K562 (cell line): ENCODE data around the gene IDH2. TPM values are rescaled to one million over a fixed set of nuclear protein-coding genes. Genes with fewer than 3 reads are reported as not detected.

ENCODE experiments used
- ATAC-seq: fragments of 200-7000 bp; cut with Tn5 transposase; 3 replicates; pipeline ENCODE4 v1.9.1; 2020; ENCODE audit warnings: moderate library complexity
- BruUV-seq: library from RNA; stranded (reverse); fragments of 400-500 nt; replicated peaks from 2 replicates; lab custom pipeline; 2021; lab: Mats Ljungman, UMichigan
- CTCF ChIA-PET: fragments of 300-600 bp; formaldehyde crosslinking; extraction: SDS; loops from one replicate; lab custom pipeline; 2021; ENCODE audit warnings: low intra/inter-chr PET ratio; lab: Yijun Ruan, JAX
- POLR2A ChIA-PET: fragments of 300-600, 350-650 bp; sonication (Branson Sonifier 250); formaldehyde crosslinking; extraction: SDS; loops from one replicate; lab custom pipeline; 2021; ENCODE audit warnings: antibody characterized with exemption, inconsistent platforms; lab: Yijun Ruan, JAX
- DNase-seq, 4 experiments: peaks; one replicate each; pipeline versions ENCODE4 v3.0.0 to v3.0.0-alpha.2; 2011 to 2018; ENCODE audit warnings: low spot score in 3 of 4, mixed read lengths in 3 of 4; ENCODE audit errors: extremely low read depth in 1 of 4
- FAIRE-seq: peaks from 2 replicates; lab custom pipeline; 2011; peaks lifted over from hg19 to GRCh38; lab: Jason Lieb, UNC
- H2AFZ ChIP-seq: 2 replicates; pipeline ENCODE4 v1.6.0; 2011; ENCODE audit warnings: low read depth, low read length, control low read depth, inconsistent platforms
- H3K27ac ChIP-seq: fragments of 200-600 bp; 3 replicates; pipeline ENCODE4 v1.8.0; 2011; ENCODE audit warnings: low read depth, mild to moderate bottlenecking, control low read depth, inconsistent platforms, low read length, moderate library complexity, mixed read lengths; ENCODE audit errors: extremely low read depth
- H3K27me3 ChIP-seq, 2 experiments: fragments of 300-600 bp in 1 of 2; 2 replicates in 1 of 2; 3 replicates in 1 of 2; pipeline versions ENCODE4 v1.6.0 to v1.8.0; 2011; ENCODE audit warnings: inconsistent platforms in 2 of 2, low read length in 2 of 2, mild to moderate bottlenecking in 1 of 2, mixed read lengths in 1 of 2, moderate library complexity in 1 of 2; ENCODE audit not compliant: control insufficient read depth in 2 of 2, insufficient read depth in 2 of 2
- H3K36me3 ChIP-seq: fragments of 300-600 bp; 3 replicates; pipeline ENCODE4 v1.8.0; 2011; ENCODE audit warnings: mild to moderate bottlenecking, low read length, inconsistent platforms; ENCODE audit not compliant: control insufficient read depth, insufficient read depth
- H3K4me1 ChIP-seq, 2 experiments: fragments of 200-600 bp in 1 of 2; replicated peaks in 1 of 2; 2 replicates in 1 of 2; 3 replicates in 1 of 2; pipeline versions ENCODE4 v1.5.1 to v1.8.0; 2011; ENCODE audit warnings: inconsistent platforms in 2 of 2, low read length in 2 of 2, mild to moderate bottlenecking in 1 of 2, mixed read lengths in 1 of 2, moderate library complexity in 1 of 2; ENCODE audit not compliant: control insufficient read depth in 2 of 2, insufficient read depth in 2 of 2
- H3K4me2 ChIP-seq: 2 replicates; pipeline ENCODE4 v1.6.1; 2011; ENCODE audit warnings: low read length, control low read depth, inconsistent platforms, mixed read lengths; ENCODE audit not compliant: insufficient read depth
- H3K4me3 ChIP-seq: fragments of 200-600 bp; sonication (generic), shearing (Covaris generic); 2 replicates; pipeline ENCODE4 v1.5.1; 2016; ENCODE audit warnings: control low read depth, inconsistent platforms
- H3K79me2 ChIP-seq: fragments of 200-600 bp; 3 replicates; pipeline ENCODE4 v1.8.0; 2011; ENCODE audit warnings: low read length, inconsistent platforms; ENCODE audit not compliant: control insufficient read depth, insufficient read depth
- H3K9ac ChIP-seq, 2 experiments: 2 replicates each; pipeline versions ENCODE4 v1.6.0 to v1.6.1; 2011; ENCODE audit warnings: low read depth in 2 of 2, low read length in 2 of 2, control low read depth in 1 of 2, inconsistent platforms in 1 of 2, mild to moderate bottlenecking in 1 of 2, mixed read lengths in 1 of 2; ENCODE audit not compliant: insufficient read depth in 1 of 2
- H3K9me1 ChIP-seq: one replicate; pipeline ENCODE4 v1.6.0; 2011; ENCODE audit warnings: inconsistent platforms, mild to moderate bottlenecking, low read length, moderate library complexity; ENCODE audit not compliant: control insufficient read depth, insufficient read depth
- H3K9me3 ChIP-seq: replicated peaks from 2 replicates; pipeline ENCODE4 v1.5.1; 2011; ENCODE audit warnings: low read depth, low read length, inconsistent platforms; ENCODE audit not compliant: control insufficient read depth, insufficient read depth
- H4K20me1 ChIP-seq: replicated peaks from 2 replicates; pipeline ENCODE4 v1.6.1; 2011; ENCODE audit warnings: low read length, inconsistent platforms, mixed read lengths; ENCODE audit not compliant: control insufficient read depth, insufficient read depth
- COPS2 ChIP-seq: fragments of 450-650 bp; conservative IDR thresholded peaks from 2 replicates; pipeline ENCODE4 v1.6.1; 2016; ENCODE audit warnings: mild to moderate bottlenecking, moderate library complexity
- CXXC5 ChIP-seq: fragments of 250-450 bp; sonication (Bioruptor Pico); IDR thresholded peaks from 2 replicates; pipeline ENCODE4 v1.8.0; 2022; ENCODE audit warnings: inconsistent platforms, mild to moderate bottlenecking, moderate library complexity
- GABPA ChIP-seq: fragments of 200-800 bp; sonication (Bioruptor generic); conservative IDR thresholded peaks from 2 replicates; pipeline ENCODE4 v1.6.1; 2016; ENCODE audit warnings: low read depth, missing genetic modification characterization, missing compliant biosample characterization
- LARP7 ChIP-seq: fragments of 450-650 bp; IDR thresholded peaks from 2 replicates; pipeline ENCODE4 v1.6.1; 2016
- LCOR ChIP-seq: sonication (generic); formaldehyde crosslinking; IDR thresholded peaks from 2 replicates; pipeline ENCODE4 v1.8.0; 2022; ENCODE audit warnings: mild to moderate bottlenecking, missing genetic modification reagents
- NFE2 ChIP-seq: IDR thresholded peaks from 2 replicates; pipeline ENCODE4 v1.6.1; 2014; ENCODE audit warnings: antibody characterized with exemption, low read depth
- NR2C1 ChIP-seq, 2 experiments: fragments of 450-650 bp; IDR thresholded peaks; 2 replicates each; pipeline ENCODE4 v1.6.1; 2017; ENCODE audit warnings: mild to moderate bottlenecking in 2 of 2, antibody characterized with exemption in 1 of 2, inconsistent platforms in 1 of 2, missing compliant biosample characterization in 1 of 2, missing genetic modification characterization in 1 of 2
- PYGO2 ChIP-seq: fragments of 450-650 bp; IDR thresholded peaks from 2 replicates; pipeline ENCODE4 v1.6.1; 2016; ENCODE audit warnings: mild to moderate bottlenecking, missing genetic modification characterization, moderate library complexity, missing compliant biosample characterization
- ZNF274 ChIP-seq: IDR thresholded peaks from 2 replicates; pipeline ENCODE4 v1.6.1; 2011; ENCODE audit warnings: low read depth, mild to moderate bottlenecking, low read length, moderate library complexity, borderline replicate concordance
- WGBS: fragments of 100-300 bp; shearing (Covaris generic); methylation state at CpG from one replicate; pipeline ENCODE4 v1.1.6; 2016; ENCODE audit warnings: low coverage, mixed read lengths; ENCODE audit not compliant: insufficient coverage; ENCODE audit errors: missing lambda C conversion rate; 5-methylcytosine and 5-hydroxymethylcytosine counted together
- in situ Hi-C: fragments of 300-500 bp; cut with MboI; formaldehyde crosslinking; loops from 4 replicates; pipeline ENCODE4 v1.15.0; 2018; ENCODE audit warnings: inconsistent platforms, mixed read lengths
- intact Hi-C: fragments of 100-400 bp; cut with micrococcal nuclease; formaldehyde crosslinking; loops from 2 replicates; pipeline ENCODE4 v1.14.2; 2022
- polyA plus RNA-seq, 8 experiments: library from polyadenylated mRNA; depleted of rRNA in 4 of 8; stranded (reverse) in 5 of 8; unstranded in 3 of 8; fragments of >200 nt; fragmentation: Nextera tagmentation in 2 of 8; fragmentation: Illumina TruSeq in 1 of 8; extraction: Ambion mirVana in 2 of 8; extraction: Trizol in 1 of 8; gene quantifications; 2 replicates each; pipeline versions ENCODE4 v1.2.1 to v1.2.3, GENCODE V29; 2011 to 2014; ENCODE audit warnings: inconsistent platforms in 1 of 8, missing spikeins in 1 of 8
- total RNA-seq, 7 experiments: library from RNA; depleted of rRNA in 6 of 7; stranded (reverse); fragments of >200 nt in 6 of 7; fragmentation: Illumina TruSeq in 2 of 7; extraction: Trizol in 2 of 7; gene quantifications; 2 replicates each; pipeline versions ENCODE4 v1.2.1 to v1.2.3, GENCODE V29; 2011 to 2021; ENCODE audit warnings: low replicate concordance in 1 of 7
- TF ChIP-seq, protein P1 (sequence below): fragments of 250-450 bp; sonication (Bioruptor Pico); IDR thresholded peaks from 2 replicates; pipeline ENCODE4 v1.8.0; 2021; ENCODE audit warnings: borderline replicate concordance, mild to moderate bottlenecking, moderate library complexity; ENCODE audit not compliant: poor library complexity, severe bottlenecking
- TF ChIP-seq, protein P2 (sequence below): fragments of 250-450 bp; sonication (Bioruptor Pico); IDR thresholded peaks from 2 replicates; pipeline ENCODE4 v1.5.0; 2021

The IDH2 gene
- total and polyA plus RNA-seq, 9 of the 15 experiments (the other 6 are each of a cell fraction or from before 2014, with no cell fraction given): 0.70 to 99.9 (median 59.2) TPM

DNA sequence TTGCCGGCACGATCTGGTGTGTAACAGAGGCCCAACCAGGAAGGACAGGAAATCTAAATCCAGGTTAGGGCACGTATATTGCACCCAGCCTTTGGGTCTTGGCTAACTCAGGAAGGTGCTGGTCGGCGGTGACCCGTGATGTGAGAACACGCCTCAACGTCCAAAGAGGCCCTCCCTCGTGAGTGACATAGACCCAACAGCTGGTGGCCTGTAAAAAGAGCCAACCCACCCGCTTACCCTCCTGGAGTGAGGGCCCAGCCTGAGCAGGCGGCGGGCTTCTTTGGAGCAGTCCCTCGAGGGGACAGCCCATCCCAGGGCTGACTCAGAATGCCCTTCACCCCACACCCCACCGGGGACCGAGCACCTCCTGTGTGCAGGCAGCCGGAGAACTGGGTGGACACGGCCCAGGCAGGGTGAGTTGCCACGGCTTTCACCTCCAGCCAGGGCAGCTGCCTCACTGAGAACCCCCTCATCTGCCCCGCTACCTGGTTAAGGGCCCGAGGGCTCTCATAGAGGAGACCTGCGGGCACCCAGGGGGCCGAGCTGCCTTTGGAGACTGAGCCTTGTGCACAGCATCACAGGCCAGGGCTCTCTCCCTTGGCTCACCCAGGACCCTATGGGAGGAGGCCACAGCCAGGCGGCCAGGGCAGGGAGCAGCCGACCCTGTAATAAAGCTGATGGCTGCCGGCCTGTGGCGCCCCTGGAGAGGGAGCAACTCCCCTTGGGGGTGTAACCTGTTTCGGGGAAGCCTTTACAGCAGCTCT, 59.3 kb downstream of the IDH2 start:
- BruUV-seq: no TSS peak
- no peak overlapping the region for H2AFZ ChIP-seq
- no peak overlapping the region for H3K4me2 ChIP-seq
- H3K9me3 ChIP-seq: no peaks in the 10 kb centered on the region
- 87% methylated on average over 25 of the region's 27 CpGs for WGBS
- no peak overlapping the region for H3K27ac ChIP-seq
- DNase-seq (no peak), ATAC-seq (no peak), FAIRE-seq (no peak)
- no peak overlapping the region; a peak in 1 of 4 replicates for H3K9ac ChIP-seq
- H3K36me3 ChIP-seq: no peaks in the 10 kb centered on the region
- CTCF ChIA-PET: no interaction called here
- 0 out of 2 replicates have a peak, but pooled peaks cover 2% of the 10 kb centered on the region for H4K20me1 ChIP-seq
- no peak overlapping the region for H3K4me3 ChIP-seq
- TF ChIP-seq NFE2: no peak
- peaks cover 30 to 35% of the 10 kb centered on the region in 2 experiments for H3K4me1 ChIP-seq
- intact Hi-C loops: no loop called here
- in situ Hi-C loops: no loop called here
- no peaks in the 10 kb centered on the region for H3K27me3 ChIP-seq
- POLR2A ChIA-PET: interaction anchor here (0.6 kb wide), 1 partner anchor 17 kb away, joined by 3 read pairs; no protein-coding TSS in a partner anchor
- H3K79me2 ChIP-seq: no peaks in the 10 kb centered on the region; the same call in 2 of the 3 replicates
- H3K9me1 ChIP-seq: no peaks in the 10 kb centered on the region

DNA sequence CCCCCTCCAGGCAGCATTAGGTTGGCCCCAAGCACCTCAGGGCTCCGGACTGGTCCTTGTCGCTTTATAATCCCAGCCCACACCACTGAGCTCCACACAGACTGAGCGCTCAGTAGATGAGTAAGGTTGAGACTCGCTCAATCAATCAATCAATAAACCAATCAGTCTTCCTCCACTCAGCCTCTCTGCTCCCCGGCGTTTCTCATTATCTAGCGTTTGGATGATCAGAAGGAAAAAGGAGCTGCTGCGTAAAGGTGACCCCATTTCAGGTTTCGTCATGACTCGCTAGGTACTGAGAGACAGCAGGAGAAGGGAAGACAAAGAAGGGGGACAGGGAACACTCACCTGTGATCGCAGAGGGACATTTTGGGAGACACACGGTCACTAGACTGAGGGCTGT, 59.9 kb downstream of the IDH2 start:
- CTCF ChIA-PET: no interaction called here
- Histone ChIP-seq H3K9me3 (no peaks in the 10 kb centered on the region), H3K9me1 (no peaks in the 10 kb centered on the region), H4K20me1 (no peaks in the 10 kb centered on the region), H3K79me2 (no peaks in the 10 kb centered on the region; the same call in 2 of the 3 replicates), H3K36me3 (no peaks in the 10 kb centered on the region), H3K27me3 (no peaks in the 10 kb centered on the region), H3K4me3 (no peak overlapping the region), H3K4me2 (no peak overlapping the region), H3K4me1 (peaks cover 35 to 41% of the 10 kb centered on the region in 2 experiments), H3K9ac (no peak overlapping the region), H2AFZ (no peak overlapping the region), H3K27ac (no peak overlapping the region)
- POLR2A ChIA-PET: interaction anchor here (0.6 kb wide), 1 partner anchor 17 kb away, joined by 3 read pairs; no protein-coding TSS in a partner anchor
- BruUV-seq: no TSS peak
- WGBS: 94% methylated on average over 11 of the region's 12 CpGs
- FAIRE-seq (no peak), DNase-seq (no peak), ATAC-seq (no peak)
- intact Hi-C loops: no loop called here
- TF ChIP-seq, protein P1, sequence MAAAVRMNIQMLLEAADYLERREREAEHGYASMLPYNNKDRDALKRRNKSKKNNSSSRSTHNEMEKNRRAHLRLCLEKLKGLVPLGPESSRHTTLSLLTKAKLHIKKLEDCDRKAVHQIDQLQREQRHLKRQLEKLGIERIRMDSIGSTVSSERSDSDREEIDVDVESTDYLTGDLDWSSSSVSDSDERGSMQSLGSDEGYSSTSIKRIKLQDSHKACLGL (CRISPR knock-in tag): no peak
- no peak for TF ChIP-seq GABPA (tag)
- TF ChIP-seq ZNF274: no peak
- TF ChIP-seq NR2C1 (IDR thresholded peaks at IDR 0.05): no peak
- no peak for TF ChIP-seq NR2C1 (tag; IDR thresholded peaks at IDR 0.05)
- no peak for TF ChIP-seq LCOR (CRISPR knock-in tag)
- no peak for TF ChIP-seq PYGO2 (tag)
- no peak for TF ChIP-seq COPS2
- no peak for TF ChIP-seq CXXC5 (CRISPR knock-in tag)
- no peak for TF ChIP-seq LARP7
- TF ChIP-seq, protein P2, sequence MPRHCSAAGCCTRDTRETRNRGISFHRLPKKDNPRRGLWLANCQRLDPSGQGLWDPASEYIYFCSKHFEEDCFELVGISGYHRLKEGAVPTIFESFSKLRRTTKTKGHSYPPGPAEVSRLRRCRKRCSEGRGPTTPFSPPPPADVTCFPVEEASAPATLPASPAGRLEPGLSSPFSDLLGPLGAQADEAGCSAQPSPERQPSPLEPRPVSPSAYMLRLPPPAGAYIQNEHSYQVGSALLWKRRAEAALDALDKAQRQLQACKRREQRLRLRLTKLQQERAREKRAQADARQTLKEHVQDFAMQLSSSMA (CRISPR knock-in tag): no peak
- in situ Hi-C loops: no loop called here
